Activated naive CD8-positive, alpha-beta T cell treated with anti-CD3 and anti-CD28 coated beads for 36 hours (primary cell): ENCODE measurements around the gene CLPX. TPM values are rescaled to one million over a fixed set of nuclear protein-coding genes. Genes with fewer than 3 reads are reported as not detected.
"Not testable (repeated sequence)": the region's sequence is repeated elsewhere in the genome, so short reads cannot be mapped to it uniquely, and the experiment has no call there.

Source experiments
- DNase-seq: peaks from one replicate; pipeline ENCODE4 v3.0.0; 2021
- H3K27ac Mint-ChIP-seq: one replicate; pipeline ENCODE4 v1.8.0; 2022; ENCODE audit warnings: mild to moderate bottlenecking, moderate library complexity, mixed read lengths
- H3K27me3 Mint-ChIP-seq: one replicate; pipeline ENCODE4 v1.8.0; 2022; ENCODE audit warnings: mild to moderate bottlenecking, mixed read lengths
- H3K36me3 Mint-ChIP-seq: one replicate; pipeline ENCODE4 v1.8.0; 2021; ENCODE audit warnings: mild to moderate bottlenecking, mixed read lengths
- H3K4me1 Mint-ChIP-seq: one replicate; pipeline ENCODE4 v1.8.0; 2021; ENCODE audit warnings: mixed read lengths
- H3K4me3 Mint-ChIP-seq: one replicate; pipeline ENCODE4 v1.8.0; 2022; ENCODE audit warnings: mild to moderate bottlenecking, moderate library complexity, mixed read lengths
- H3K9me3 Mint-ChIP-seq: one replicate; pipeline ENCODE4 v1.8.0; 2022; ENCODE audit warnings: mixed read lengths
- total RNA-seq, 2 experiments: library from RNA; stranded (reverse); gene quantifications; one replicate each; pipeline ENCODE4 v1.2.3, GENCODE V29; 2021

The CLPX gene
- total RNA-seq, 2 experiments from 2014 or later, result 70.6 to 74.9 TPM

GRCh38 chr15:65165875-65166274 lies 19.3 kb downstream of the CLPX start:
- H3K27ac Mint-ChIP-seq, result no peak overlapping the region
- no peak overlapping the region for H3K4me3 Mint-ChIP-seq

GRCh38 chr15:65164139-65164538 lies 21.0 kb downstream of the CLPX start:
- no peaks in the 10 kb centered on the region for H3K9me3 Mint-ChIP-seq
- DNase-seq, result no peak
- peaks cover 2% of the 10 kb centered on the region for H3K36me3 Mint-ChIP-seq
- H3K4me1 Mint-ChIP-seq, result peaks cover 2% of the 10 kb centered on the region
- no peak overlapping the region for H3K27ac Mint-ChIP-seq
- no peak overlapping the region for H3K4me3 Mint-ChIP-seq
- no peaks in the 10 kb centered on the region for H3K27me3 Mint-ChIP-seq

More at GRCh38 chr15:65165875-65166274, 19.3 kb downstream of the CLPX start:
- Mint-ChIP-seq H3K4me1 (peaks cover 2% of the 10 kb centered on the region), H3K9me3 (no peaks in the 10 kb centered on the region), H3K27me3 (no peaks in the 10 kb centered on the region), H3K36me3 (peaks cover 2% of the 10 kb centered on the region)
- no peak for DNase-seq

GRCh38 chr15:65163041-65163440 lies 22.1 kb downstream of the CLPX start:
- Mint-ChIP-seq H3K27me3 (no peaks in the 10 kb centered on the region), H3K4me1 (peaks cover 2% of the 10 kb centered on the region), H3K4me3 (no peak overlapping the region), H3K9me3 (no peaks in the 10 kb centered on the region), H3K36me3 (peaks cover 2% of the 10 kb centered on the region), H3K27ac (no peak overlapping the region)
- DNase-seq, result no peak

- Mint-ChIP-seq H3K27ac (no peak overlapping the region), H3K27me3 (no peaks in the 10 kb centered on the region), H3K36me3 (peaks cover 8% of the 10 kb centered on the region), H3K4me1 (no peaks in the 10 kb centered on the region), H3K4me3 (no peak overlapping the region), H3K9me3 (no peaks in the 10 kb centered on the region)
- DNase-seq, result no peak
Observed at GRCh38 chr15:65156692-65157091, 28.4 kb downstream of the CLPX start.

- no peak for DNase-seq
- Mint-ChIP-seq H3K4me1 (no peaks in the 10 kb centered on the region), H3K27me3 (no peaks in the 10 kb centered on the region), H3K4me3 (no peak overlapping the region), H3K9me3 (no peaks in the 10 kb centered on the region), H3K27ac (no peak overlapping the region), H3K36me3 (peaks cover 8% of the 10 kb centered on the region)
Observed at GRCh38 chr15:65154720-65155119, 30.4 kb downstream of the CLPX start.

GRCh38 chr15:65147902-65148301 lies 37.2 kb downstream of the CLPX start:
- Mint-ChIP-seq H3K4me3 (no peak overlapping the region), H3K9me3 (no peaks in the 10 kb centered on the region), H3K36me3 (peaks cover 8% of the 10 kb centered on the region), H3K27ac (no peak overlapping the region), H3K4me1 (no peaks in the 10 kb centered on the region), H3K27me3 (no peaks in the 10 kb centered on the region)
- DNase-seq, result no peak

GRCh38 chr15:65146438-65146837 lies 38.7 kb downstream of the CLPX start:
- H3K27ac Mint-ChIP-seq, result no peak overlapping the region
- H3K27me3 Mint-ChIP-seq, result no peaks in the 10 kb centered on the region
- DNase-seq, result no peak
- no peaks in the 10 kb centered on the region for H3K9me3 Mint-ChIP-seq
- no peak overlapping the region for H3K4me3 Mint-ChIP-seq
- no peaks in the 10 kb centered on the region for H3K4me1 Mint-ChIP-seq
- peaks cover 7% of the 10 kb centered on the region for H3K36me3 Mint-ChIP-seq

- H3K4me3 Mint-ChIP-seq, H3K27ac Mint-ChIP-seq, H3K4me1 Mint-ChIP-seq, H3K9me3 Mint-ChIP-seq, H3K27me3 Mint-ChIP-seq, DNase-seq, H3K36me3 Mint-ChIP-seq: not testable (repeated sequence)
Observed at GRCh38 chr15:65138631-65139030, 46.5 kb downstream of the CLPX start.

GRCh38 chr15:65137893-65138292 lies 47.2 kb downstream of the CLPX start:
- H3K36me3 Mint-ChIP-seq, H3K4me1 Mint-ChIP-seq, H3K9me3 Mint-ChIP-seq, DNase-seq, H3K27me3 Mint-ChIP-seq, H3K27ac Mint-ChIP-seq, H3K4me3 Mint-ChIP-seq: not testable (repeated sequence)

- H3K4me3 Mint-ChIP-seq, H3K27ac Mint-ChIP-seq, H3K27me3 Mint-ChIP-seq, H3K4me1 Mint-ChIP-seq, H3K9me3 Mint-ChIP-seq, H3K36me3 Mint-ChIP-seq, DNase-seq: not testable (repeated sequence)
Observed at GRCh38 chr15:65137089-65137488, 48.1 kb downstream of the CLPX start.

- H3K36me3 Mint-ChIP-seq, result peaks cover 12% of the 10 kb centered on the region
- peak overlapping the region; percentile 87 for H3K27ac Mint-ChIP-seq
- H3K9me3 Mint-ChIP-seq, result peaks cover 8% of the 10 kb centered on the region
- peak overlapping the region; percentile 88 for H3K4me3 Mint-ChIP-seq
- no peak for DNase-seq
- H3K27me3 Mint-ChIP-seq, result no peaks in the 10 kb centered on the region
- peaks cover 22% of the 10 kb centered on the region for H3K4me1 Mint-ChIP-seq
Observed at GRCh38 chr15:65134538-65134937, 50.6 kb downstream of the CLPX start.

- Mint-ChIP-seq H3K4me3 (peak within 1 kb of the TSS; percentile 88), H3K9me3 (peaks cover 8% of the 10 kb centered on the region), H3K36me3 (peaks cover 12% of the 10 kb centered on the region), H3K27me3 (no peaks in the 10 kb centered on the region), H3K4me1 (peaks cover 31% of the 10 kb centered on the region), H3K27ac (peak within 1 kb of the TSS; percentile 87)
- peak; percentile 82 for DNase-seq
Observed at GRCh38 chr15:65133548-65134200, 51.5 kb downstream of the CLPX start, which contains the start of gene PDCD7. Gene PDCD7 (minus strand): TSS chr15:65133808. CDS start chr15:65133781, 27 bp downstream.

- Mint-ChIP-seq H3K27me3 (no peaks in the 10 kb centered on the region), H3K4me1 (peaks cover 33% of the 10 kb centered on the region), H3K27ac (peak overlapping the region; percentile 76), H3K9me3 (peaks cover 8% of the 10 kb centered on the region), H3K36me3 (peaks cover 14% of the 10 kb centered on the region), H3K4me3 (peak overlapping the region; percentile 87)
- peak; percentile 39 for DNase-seq
Observed at GRCh38 chr15:65132878-65133547, 52.1 kb downstream of the CLPX start.

GRCh38 chr15:65130941-65131340 lies 54.2 kb downstream of the CLPX start:
- Mint-ChIP-seq H3K27me3 (no peaks in the 10 kb centered on the region), H3K4me1 (peaks cover 39% of the 10 kb centered on the region), H3K36me3 (peaks cover 17% of the 10 kb centered on the region), H3K27ac (no peak overlapping the region), H3K4me3 (peak overlapping the region; percentile 26), H3K9me3 (no peaks in the 10 kb centered on the region)
- no peak for DNase-seq

- no peaks in the 10 kb centered on the region for H3K4me1 Mint-ChIP-seq
Observed at GRCh38 chr15:65115542-65115941, 69.6 kb downstream of the CLPX start.

GRCh38 chr15:65115086-65115485 lies 70.1 kb downstream of the CLPX start, which contains the start of gene UBAP1L:
Gene UBAP1L (minus strand): TSS chr15:65115200. CDS start chr15:65106215, 8,985 bp downstream.
- Mint-ChIP-seq H3K4me1 (no peaks in the 10 kb centered on the region), H3K27ac (no peak within 1 kb of the TSS)

More at GRCh38 chr15:65115542-65115941, 69.6 kb downstream of the CLPX start:
- Mint-ChIP-seq H3K4me3 (no peak overlapping the region), H3K27me3 (no peaks in the 10 kb centered on the region), H3K9me3 (no peaks in the 10 kb centered on the region), H3K36me3 (peaks cover 25% of the 10 kb centered on the region), H3K27ac (no peak overlapping the region)
- no peak for DNase-seq

More at GRCh38 chr15:65115086-65115485, 70.1 kb downstream of the CLPX start, which contains the start of gene UBAP1L:
- DNase-seq, result no peak
- Mint-ChIP-seq H3K4me3 (no peak within 1 kb of the TSS), H3K27me3 (no peaks in the 10 kb centered on the region), H3K36me3 (peaks cover 25% of the 10 kb centered on the region), H3K9me3 (no peaks in the 10 kb centered on the region)
